ENCODE measurements around the gene MFF. TPM values are rescaled to one million over a fixed set of nuclear protein-coding genes. Genes with fewer than 3 reads are reported as not detected.

Gene MFF
- total RNA-seq, 1 experiment from 2014 or later = 256 TPM

GRCh38 chr2:227322530-227323205, 2.4 kb upstream of the MFF start:
- H3K9me3 ChIP-seq = peaks cover 5% of the 10 kb centered on the region
- H3K27me3 ChIP-seq = no peaks in the 10 kb centered on the region
- H3K36me3 ChIP-seq = no peaks in the 10 kb centered on the region; the same call in 1 of the 2 replicates
- DNase-seq = no peak
- no peak overlapping the region for H3K4me3 ChIP-seq

GRCh38 chr2:227323818-227324217, 1.2 kb upstream of the MFF start:
- no peaks in the 10 kb centered on the region for H3K27me3 ChIP-seq
- no peak overlapping the region; the same call in 1 of the 2 replicates for H3K4me3 ChIP-seq
- DNase-seq = no peak
- H3K9me3 ChIP-seq = peaks cover 5% of the 10 kb centered on the region
- H3K36me3 ChIP-seq = peaks cover 5% of the 10 kb centered on the region; the same call in 1 of the 2 replicates

- peak; percentile 16 for DNase-seq
- H3K27me3 ChIP-seq = no peaks in the 10 kb centered on the region
- H3K9me3 ChIP-seq = peaks cover 5% of the 10 kb centered on the region
Measured at GRCh38 chr2:227324642-227324994, 433 bp upstream of the MFF start.

GRCh38 chr2:227325839-227326195, 766 bp downstream of the MFF start:
- Histone ChIP-seq H3K27me3 (no peaks in the 10 kb centered on the region), H3K4me3 (peak overlapping the region; percentile 82), H3K36me3 (peaks cover 23% of the 10 kb centered on the region), H3K9me3 (peaks cover 5% of the 10 kb centered on the region)
- DNase-seq = peak; percentile 34

More at GRCh38 chr2:227324642-227324994, 433 bp upstream of the MFF start:
- peaks cover 11% of the 10 kb centered on the region for H3K36me3 ChIP-seq
- H3K4me3 ChIP-seq = peak overlapping the region; percentile 82

GRCh38 chr2:227326783-227327182, 1.7 kb downstream of the MFF start:
- no peak for DNase-seq
- H3K36me3 ChIP-seq = peaks cover 31% of the 10 kb centered on the region
- H3K9me3 ChIP-seq = no peaks in the 10 kb centered on the region; the same call in 1 of the 2 replicates
- peak overlapping the region; percentile 82 for H3K4me3 ChIP-seq
- no peaks in the 10 kb centered on the region for H3K27me3 ChIP-seq

GRCh38 chr2:227335713-227336112, 10.7 kb downstream of the MFF start:
- H3K27me3 ChIP-seq = no peaks in the 10 kb centered on the region
- peaks cover 73% of the 10 kb centered on the region for H3K36me3 ChIP-seq
- no peaks in the 10 kb centered on the region for H3K9me3 ChIP-seq
- no peak overlapping the region for H3K4me3 ChIP-seq
- no peak for DNase-seq

- Histone ChIP-seq H3K9me3 (no peaks in the 10 kb centered on the region), H3K27me3 (no peaks in the 10 kb centered on the region), H3K4me3 (no peak overlapping the region), H3K36me3 (peaks cover 76% of the 10 kb centered on the region)
- DNase-seq = no peak
Measured at GRCh38 chr2:227337442-227337841, 12.4 kb downstream of the MFF start.

- no peak for DNase-seq
- Histone ChIP-seq H3K9me3 (no peaks in the 10 kb centered on the region), H3K4me3 (no peak overlapping the region)
Measured at GRCh38 chr2:227339098-227339599, 14.1 kb downstream of the MFF start.

GRCh38 chr2:227340106-227340505, 15.1 kb downstream of the MFF start:
- H3K9me3 ChIP-seq = no peaks in the 10 kb centered on the region
- H3K27me3 ChIP-seq = no peaks in the 10 kb centered on the region
- peaks cover 70% of the 10 kb centered on the region for H3K36me3 ChIP-seq
- no peak for DNase-seq
- H3K4me3 ChIP-seq = no peak overlapping the region

More at GRCh38 chr2:227339098-227339599, 14.1 kb downstream of the MFF start:
- no peaks in the 10 kb centered on the region for H3K27me3 ChIP-seq
- H3K36me3 ChIP-seq = peaks cover 70% of the 10 kb centered on the region

- Histone ChIP-seq H3K9me3 (no peaks in the 10 kb centered on the region), H3K27me3 (no peaks in the 10 kb centered on the region), H3K36me3 (peaks cover 66% of the 10 kb centered on the region), H3K4me3 (no peak overlapping the region)
- DNase-seq = no peak
Measured at GRCh38 chr2:227341553-227341952, 16.5 kb downstream of the MFF start.

- Histone ChIP-seq H3K27me3 (no peaks in the 10 kb centered on the region), H3K9me3 (no peaks in the 10 kb centered on the region), H3K4me3 (no peak overlapping the region), H3K36me3 (peaks cover 81% of the 10 kb centered on the region)
- no peak for DNase-seq
Measured at GRCh38 chr2:227344231-227344630, 19.2 kb downstream of the MFF start.

GRCh38 chr2:227347117-227347516, 22.1 kb downstream of the MFF start:
- H3K36me3 ChIP-seq = peaks cover 80% of the 10 kb centered on the region
- no peak overlapping the region for H3K4me3 ChIP-seq

GRCh38 chr2:227348324-227348723, 23.3 kb downstream of the MFF start:
- H3K36me3 ChIP-seq = peaks cover 78% of the 10 kb centered on the region
- no peaks in the 10 kb centered on the region for H3K9me3 ChIP-seq
- DNase-seq = no peak
- no peak overlapping the region for H3K4me3 ChIP-seq
- H3K27me3 ChIP-seq = no peaks in the 10 kb centered on the region

More at GRCh38 chr2:227347117-227347516, 22.1 kb downstream of the MFF start:
- no peaks in the 10 kb centered on the region for H3K27me3 ChIP-seq
- no peaks in the 10 kb centered on the region for H3K9me3 ChIP-seq
- DNase-seq = no peak

GRCh38 chr2:227349989-227350612, 25.1 kb downstream of the MFF start:
- no peak for DNase-seq
- Histone ChIP-seq H3K4me3 (no peak overlapping the region), H3K27me3 (no peaks in the 10 kb centered on the region), H3K9me3 (no peaks in the 10 kb centered on the region), H3K36me3 (peaks cover 74% of the 10 kb centered on the region)

GRCh38 chr2:227351639-227352038, 26.6 kb downstream of the MFF start:
- Histone ChIP-seq H3K4me3 (no peak overlapping the region), H3K27me3 (no peaks in the 10 kb centered on the region), H3K36me3 (peaks cover 80% of the 10 kb centered on the region), H3K9me3 (no peaks in the 10 kb centered on the region)
- DNase-seq = no peak

GRCh38 chr2:227360351-227360750, 35.3 kb downstream of the MFF start:
- Histone ChIP-seq H3K27me3 (no peaks in the 10 kb centered on the region), H3K36me3 (peaks cover 57% of the 10 kb centered on the region), H3K9me3 (no peaks in the 10 kb centered on the region), H3K4me3 (no peak overlapping the region)
- no peak for DNase-seq

- Histone ChIP-seq H3K36me3 (peaks cover 25% of the 10 kb centered on the region), H3K9me3 (no peaks in the 10 kb centered on the region), H3K4me3 (no peak overlapping the region), H3K27me3 (no peaks in the 10 kb centered on the region)
- no peak for DNase-seq
Measured at GRCh38 chr2:227363756-227364155, 38.7 kb downstream of the MFF start.
